Measurements from ENCODE around the gene HELZ. TPM values are rescaled to one million over a fixed set of nuclear protein-coding genes. Genes with fewer than 3 reads are reported as not detected.
"Not testable (repeated sequence)": the region's sequence is repeated elsewhere in the genome, so short reads cannot be mapped to it uniquely, and the experiment has no call there.

The HELZ gene
- total and polyA plus RNA-seq, 2 of the 8 experiments (the other 6 are each of a cell fraction or from before 2014, with no cell fraction given): 10.0 to 48.7 TPM

GRCh38 chr17:67105213-67105612, 139.8 kb downstream of the HELZ start (continued):
- TF ChIP-seq CBX8 (IDR thresholded peaks at IDR 0.05; ENCODE audit: borderline replicate concordance, low read depth, low read length) (no peak), KDM4A (IDR thresholded peaks at IDR 0.05; ENCODE audit: low read depth, low read length, severe bottlenecking) (no peak), RAD21 (IDR thresholded peaks at IDR 0.05 in 1 of 2, conservative IDR thresholded peaks at IDR 0.05 in 1 of 2; ENCODE audit: low read depth in 2 of 2, low read length in 2 of 2) (no peak), POU5F1 (IDR thresholded peaks at IDR 0.05; ENCODE audit: low read depth, low read length) (no peak), SP2 (IDR thresholded peaks at IDR 0.05; ENCODE audit: low read length) (no peak), NANOG (IDR thresholded peaks at IDR 0.05; ENCODE audit: insufficient read depth, low read depth, low read length, poor library complexity, severe bottlenecking) (no peak)

GRCh38 chr17:67104641-67105040, 140.4 kb downstream of the HELZ start:
- POLR2A ChIA-PET (ENCODE audit: partially characterized antibody): not testable (repeated sequence)

More at GRCh38 chr17:67104641-67105040, 140.4 kb downstream of the HELZ start:
- not testable (repeated sequence) for H4K5ac ChIP-seq (ENCODE audit: insufficient read length, low read depth, low read length); H3K23ac ChIP-seq (ENCODE audit: insufficient read length); H2AK5ac ChIP-seq (ENCODE audit: low read depth, low read length); H3K4me2 ChIP-seq (ENCODE audit: insufficient read depth in 1 of 2, low read depth in 2 of 2, low read length in 2 of 2); H3K79me2 ChIP-seq (ENCODE audit: control insufficient read depth in 1 of 2, insufficient read depth in 2 of 2, low read length in 2 of 2); H2BK12ac ChIP-seq (ENCODE audit: low read depth, low read length); H3K23me2 ChIP-seq (ENCODE audit: low read depth, low read length); H2AFZ ChIP-seq (ENCODE audit: low read length); H3K79me1 ChIP-seq (ENCODE audit: low read depth, low read length); H4K8ac ChIP-seq (ENCODE audit: extremely low read depth, insufficient read depth, low read length); H4K91ac ChIP-seq (replicated peaks; ENCODE audit: insufficient read length, low read length); H3K4me1 ChIP-seq (replicated peaks in 1 of 4; ENCODE audit: control insufficient read depth in 3 of 4, insufficient read depth in 4 of 4, low read length in 3 of 4); H3K9ac ChIP-seq (replicated peaks in 1 of 4; ENCODE audit: extremely low read depth in 1 of 4, low read depth in 3 of 4, low read length in 3 of 4); H3K14ac ChIP-seq (ENCODE audit: insufficient read length); H3K9me3 ChIP-seq (ENCODE audit: insufficient read depth in 2 of 2, low read depth in 1 of 2, low read length in 1 of 2); H2BK5ac ChIP-seq (ENCODE audit: low read depth, low read length); H3K27ac ChIP-seq (ENCODE audit: low read depth, low read length); H2BK20ac ChIP-seq (ENCODE audit: low read length); H4K20me1 ChIP-seq (replicated peaks in 1 of 2; ENCODE audit: control insufficient read depth in 1 of 2, insufficient read depth in 2 of 2, low read length in 2 of 2); H3K18ac ChIP-seq (ENCODE audit: extremely low read depth, low read length); FAIRE-seq; H3K56ac ChIP-seq (replicated peaks; ENCODE audit: insufficient read length, low read depth, low read length); H2BK120ac ChIP-seq (replicated peaks; ENCODE audit: low read depth, low read length); DNase-seq (ENCODE audit: low read depth in 1 of 2, low spot score in 2 of 2); H3K4ac ChIP-seq (replicated peaks; ENCODE audit: insufficient read length, low read depth, low read length); H3K4me3 ChIP-seq (ENCODE audit: extremely low read depth in 1 of 4, insufficient read depth in 2 of 4, low read depth in 3 of 4, low read length in 4 of 4); H2BK15ac ChIP-seq (ENCODE audit: low read length); H3K27me3 ChIP-seq (replicated peaks in 1 of 4; ENCODE audit: control insufficient read depth in 3 of 4, extremely low read depth in 1 of 4, insufficient read depth in 3 of 4, low read length in 3 of 4)
- peaks cover 5 to 37% (median 13%) of the 10 kb centered on the region in 4 experiments; a peak in 7 of 8 replicates for H3K36me3 ChIP-seq (ENCODE audit: control insufficient read depth in 2 of 4, insufficient read depth in 4 of 4, low read length in 3 of 4)
- WGBS, 2 experiments (ENCODE audit: extremely low coverage in 1 of 2, insufficient coverage in 1 of 2, insufficient read length in 1 of 2, insufficient replicate concordance in 2 of 2, low coverage in 1 of 2, low lambda C conversion rate in 2 of 2, missing lambda C conversion rate in 1 of 2): 95% methylated on average over 7 of the region's 7 CpGs; no CpG with 5 or more reads in 1 of the 2 experiments
- CTCF ChIA-PET (ENCODE audit: partially characterized antibody): interaction anchor here (0.7 kb wide), 1 partner anchor 24 kb away, joined by 3 read pairs; no protein-coding TSS in a partner anchor
